Trophoblast cell (in vitro differentiated cells and primary cell): ENCODE results near the gene MAGI2.

Experiments used
- DNase-seq, 2 donors: peaks; one replicate each; pipeline ENCODE4 v3.0.0-alpha.2; 2016
- H2AFZ ChIP-seq: 2 replicates; pipeline ENCODE4 v1.6.1; 2013; ENCODE audit warnings: low read length, moderate library complexity, mild to moderate bottlenecking; ENCODE audit not compliant: insufficient read depth, poor library complexity
- H2AK5ac ChIP-seq: 2 replicates; pipeline ENCODE4 v1.6.1; 2013; ENCODE audit warnings: mild to moderate bottlenecking, low read length
- H2BK120ac ChIP-seq: 2 replicates; pipeline ENCODE4 v1.6.1; 2013; ENCODE audit warnings: low read length, mild to moderate bottlenecking, moderate library complexity; ENCODE audit not compliant: insufficient read depth, poor library complexity
- H2BK12ac ChIP-seq: 2 replicates; pipeline ENCODE4 v1.6.1; 2013; ENCODE audit warnings: mild to moderate bottlenecking, low read length, moderate library complexity
- H2BK5ac ChIP-seq: 2 replicates; pipeline ENCODE4 v1.6.1; 2013; ENCODE audit warnings: low read length, low read depth, moderate library complexity, mild to moderate bottlenecking; ENCODE audit not compliant: poor library complexity
- H3K14ac ChIP-seq: 2 replicates; pipeline ENCODE4 v1.6.1; 2013; ENCODE audit warnings: mild to moderate bottlenecking, low read length
- H3K18ac ChIP-seq: 2 replicates; pipeline ENCODE4 v1.6.1; 2013; ENCODE audit warnings: mild to moderate bottlenecking, low read length
- H3K23ac ChIP-seq: 2 replicates; pipeline ENCODE4 v1.6.1; 2013; ENCODE audit warnings: low read length
- H3K27ac ChIP-seq: 2 replicates; pipeline ENCODE4 v1.5.1; 2013; ENCODE audit warnings: low read depth, mild to moderate bottlenecking, inconsistent platforms, low read length, moderate library complexity
- H3K27me3 ChIP-seq: 2 replicates; pipeline ENCODE4 v1.6.1; 2013; ENCODE audit warnings: inconsistent platforms, mild to moderate bottlenecking, low read length, moderate library complexity; ENCODE audit not compliant: insufficient read depth
- H3K36me3 ChIP-seq, 2 experiments: 1 replicate in 1 of 2; 2 replicates in 1 of 2; pipeline ENCODE4 v1.6.1; 2013; ENCODE audit warnings: low read length in 2 of 2, mild to moderate bottlenecking in 2 of 2, moderate library complexity in 1 of 2; ENCODE audit not compliant: insufficient read depth in 2 of 2, control insufficient read depth in 1 of 2
- H3K4ac ChIP-seq: 2 replicates; pipeline ENCODE4 v1.6.1; 2013; ENCODE audit warnings: low read depth, mild to moderate bottlenecking, low read length, moderate library complexity
- H3K4me1 ChIP-seq, 2 experiments: 1 replicate in 1 of 2; 2 replicates in 1 of 2; pipeline ENCODE4 v1.6.1; 2013; ENCODE audit warnings: low read length in 2 of 2, mild to moderate bottlenecking in 2 of 2, moderate library complexity in 1 of 2; ENCODE audit not compliant: insufficient read depth in 2 of 2, control insufficient read depth in 1 of 2
- H3K4me2 ChIP-seq: 2 replicates; pipeline ENCODE4 v1.6.1; 2013; ENCODE audit warnings: inconsistent platforms, mild to moderate bottlenecking, low read length, moderate library complexity
- H3K4me3 ChIP-seq: 2 replicates; pipeline ENCODE4 v1.5.1; 2013; ENCODE audit warnings: mild to moderate bottlenecking, low read depth, low read length, inconsistent platforms
- H3K79me1 ChIP-seq: one replicate; pipeline ENCODE4 v1.6.1; 2013; ENCODE audit warnings: low read length
- H3K79me2 ChIP-seq: 2 replicates; pipeline ENCODE4 v1.6.1; 2013; ENCODE audit warnings: low read length, mild to moderate bottlenecking; ENCODE audit not compliant: control insufficient read depth, insufficient read depth, poor library complexity
- H3K9ac ChIP-seq: 2 replicates; pipeline ENCODE4 v1.6.1; 2013; ENCODE audit warnings: mild to moderate bottlenecking, low read length
- H3K9me3 ChIP-seq: 2 replicates; pipeline ENCODE4 v1.6.1; 2013; ENCODE audit warnings: low read depth, mild to moderate bottlenecking, control low read depth, inconsistent platforms, low read length; ENCODE audit not compliant: insufficient read depth
- H4K12ac ChIP-seq: 2 replicates; pipeline ENCODE4 v1.6.1; 2013; ENCODE audit warnings: low read depth, mild to moderate bottlenecking, low read length, moderate library complexity
- H4K8ac ChIP-seq: 2 replicates; pipeline ENCODE4 v1.6.1; 2013; ENCODE audit warnings: low read depth, mild to moderate bottlenecking, low read length, moderate library complexity
- H4K91ac ChIP-seq: one replicate; pipeline ENCODE4 v1.6.1; 2013; ENCODE audit warnings: low read depth, mild to moderate bottlenecking, low read length, moderate library complexity
- WGBS: extraction: QIAGEN DNeasy Blood & Tissue Kit; methylation state at CpG from one replicate; pipeline ENCODE4 v1.1.7; 2013; ENCODE audit warnings: missing lambda C conversion rate; ENCODE audit not compliant: insufficient read length, insufficient coverage; ENCODE audit errors: extremely low coverage; 5-methylcytosine and 5-hydroxymethylcytosine counted together

Gene MAGI2

GRCh38 chr7:78265071-78265470 is 1188.4 kb downstream of the MAGI2 start:
- H3K27ac ChIP-seq, result no peak overlapping the region
- WGBS, result no CpG with 5 or more reads among the region's 2 CpGs
- no peak overlapping the region for H3K14ac ChIP-seq
- H3K4me3 ChIP-seq, result no peak overlapping the region
- H3K9ac ChIP-seq, result no peak overlapping the region
- H3K79me2 ChIP-seq, result no peaks in the 10 kb centered on the region
- H3K79me1 ChIP-seq, result no peaks in the 10 kb centered on the region
- no peak overlapping the region for H3K4ac ChIP-seq
- no peak overlapping the region for H3K23ac ChIP-seq
- H4K8ac ChIP-seq, result no peak overlapping the region
- H3K4me1 ChIP-seq, result no peaks in the 10 kb centered on the region
- H4K12ac ChIP-seq, result no peak overlapping the region
- H2BK120ac ChIP-seq, result no peak overlapping the region
- DNase-seq, result no peak
- H2BK5ac ChIP-seq, result no peak overlapping the region
- no peak overlapping the region for H2AK5ac ChIP-seq
- H3K36me3 ChIP-seq, result no peaks in the 10 kb centered on the region
- H3K9me3 ChIP-seq, result no peaks in the 10 kb centered on the region
- no peak overlapping the region for H4K91ac ChIP-seq
- H2AFZ ChIP-seq, result no peak overlapping the region
- H3K27me3 ChIP-seq, result no peaks in the 10 kb centered on the region
- no peak overlapping the region for H3K4me2 ChIP-seq
- no peak overlapping the region for H2BK12ac ChIP-seq
- H3K18ac ChIP-seq, result no peak overlapping the region

DNA sequence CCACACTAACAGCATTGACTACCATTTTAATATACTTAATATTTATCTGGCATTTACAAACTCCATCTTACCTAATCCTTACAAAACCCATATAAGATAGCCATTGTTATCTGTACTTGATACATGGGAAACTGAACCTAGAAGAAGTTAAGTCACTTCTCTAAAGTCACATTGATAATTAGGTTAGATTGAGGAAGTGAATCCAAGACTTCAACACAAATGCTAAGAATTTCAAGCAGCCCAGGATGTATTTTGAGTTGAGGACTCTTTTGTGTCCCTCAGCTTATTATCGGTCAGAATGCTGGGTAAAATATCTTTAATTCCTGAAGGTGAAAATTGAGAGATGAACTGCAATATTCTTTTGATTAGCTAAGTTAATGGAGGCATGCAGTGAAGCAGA is 1189.4 kb downstream of the MAGI2 start:
- H3K79me2 ChIP-seq, result no peaks in the 10 kb centered on the region
- H3K4ac ChIP-seq, result no peak overlapping the region
- H2BK120ac ChIP-seq, result no peak overlapping the region
- H3K23ac ChIP-seq, result no peak overlapping the region
- no peak overlapping the region for H4K12ac ChIP-seq
- no peak overlapping the region for H2BK5ac ChIP-seq
- no peak overlapping the region for H4K8ac ChIP-seq
- H2BK12ac ChIP-seq, result no peak overlapping the region
- no peaks in the 10 kb centered on the region for H3K27me3 ChIP-seq
- H2AK5ac ChIP-seq, result no peak overlapping the region
- DNase-seq, result no peak
- WGBS, result no CpG with 5 or more reads among the region's 1 CpG
- no peak overlapping the region for H3K18ac ChIP-seq
- H3K27ac ChIP-seq, result no peak overlapping the region
- H3K79me1 ChIP-seq, result no peaks in the 10 kb centered on the region
- no peak overlapping the region for H3K9ac ChIP-seq
- no peaks in the 10 kb centered on the region for H3K4me1 ChIP-seq
- H3K4me2 ChIP-seq, result no peak overlapping the region
- no peak overlapping the region for H3K4me3 ChIP-seq
- H2AFZ ChIP-seq, result no peak overlapping the region
- H3K9me3 ChIP-seq, result no peaks in the 10 kb centered on the region
- H3K14ac ChIP-seq, result no peak overlapping the region
- no peaks in the 10 kb centered on the region for H3K36me3 ChIP-seq
- no peak overlapping the region for H4K91ac ChIP-seq

DNA sequence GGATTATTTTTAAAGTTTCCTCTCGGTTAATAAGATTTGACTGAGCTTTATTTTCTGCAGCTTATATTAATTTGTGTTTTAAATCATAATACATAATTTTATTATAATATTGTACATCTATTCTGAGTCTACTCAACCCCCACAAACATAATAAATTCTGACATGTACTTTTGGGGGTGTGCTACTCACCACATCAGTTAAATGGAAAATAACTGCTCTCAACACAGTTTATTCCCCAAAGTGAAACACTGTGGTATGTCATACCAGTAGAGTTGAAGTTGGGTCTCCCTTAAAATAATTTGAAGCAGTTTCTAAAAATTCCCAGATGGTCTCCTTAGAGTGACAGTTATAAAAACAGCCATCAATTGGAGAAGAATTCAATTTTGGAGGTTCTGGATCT is 1191.7 kb downstream of the MAGI2 start:
- no peak overlapping the region for H3K14ac ChIP-seq
- H2AFZ ChIP-seq, result no peak overlapping the region
- no peak overlapping the region for H4K12ac ChIP-seq
- no peak overlapping the region for H3K4me2 ChIP-seq
- no peak overlapping the region for H3K23ac ChIP-seq
- WGBS, result no CpG with 5 or more reads among the region's 1 CpG
- DNase-seq, result no peak
- no peak overlapping the region for H2BK5ac ChIP-seq
- H4K8ac ChIP-seq, result no peak overlapping the region
- H3K18ac ChIP-seq, result no peak overlapping the region
- no peak overlapping the region for H2AK5ac ChIP-seq
- H3K27ac ChIP-seq, result no peak overlapping the region
- no peaks in the 10 kb centered on the region for H3K4me1 ChIP-seq
- H3K27me3 ChIP-seq, result no peaks in the 10 kb centered on the region
- H3K4me3 ChIP-seq, result no peak overlapping the region
- no peaks in the 10 kb centered on the region for H3K79me1 ChIP-seq
- H3K36me3 ChIP-seq, result no peaks in the 10 kb centered on the region
- H2BK120ac ChIP-seq, result no peak overlapping the region
- H4K91ac ChIP-seq, result no peak overlapping the region
- no peak overlapping the region for H2BK12ac ChIP-seq
- no peaks in the 10 kb centered on the region for H3K9me3 ChIP-seq
- no peak overlapping the region for H3K9ac ChIP-seq
- no peak overlapping the region for H3K4ac ChIP-seq
- no peaks in the 10 kb centered on the region for H3K79me2 ChIP-seq

DNA sequence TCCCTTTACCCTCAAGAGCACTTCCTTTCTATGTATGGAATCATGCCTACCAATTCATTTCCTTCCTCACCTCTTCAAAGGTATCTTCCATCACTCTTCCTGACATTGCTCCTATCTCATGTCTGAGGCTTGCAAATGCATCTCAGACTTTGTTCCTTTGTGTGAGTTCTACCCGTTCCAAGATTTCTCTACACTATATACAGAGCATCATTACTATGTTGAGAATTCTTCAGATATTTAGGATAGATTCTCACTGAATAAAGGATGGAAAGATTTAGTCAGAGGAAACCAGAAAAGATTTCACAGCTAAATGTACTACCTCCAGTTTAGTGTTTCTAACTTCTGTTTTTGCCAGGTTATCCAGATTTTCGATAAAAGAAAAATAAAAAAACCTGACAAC is 1192.2 kb downstream of the MAGI2 start:
- no peak overlapping the region for H3K18ac ChIP-seq
- no peak overlapping the region for H3K4ac ChIP-seq
- no peaks in the 10 kb centered on the region for H3K79me2 ChIP-seq
- no peak overlapping the region for H3K27ac ChIP-seq
- H3K9ac ChIP-seq, result no peak overlapping the region
- H3K23ac ChIP-seq, result no peak overlapping the region
- H4K8ac ChIP-seq, result no peak overlapping the region
- H3K4me3 ChIP-seq, result no peak overlapping the region
- no peak overlapping the region for H2BK5ac ChIP-seq
- DNase-seq, result no peak
- no peak overlapping the region for H2BK120ac ChIP-seq
- H3K9me3 ChIP-seq, result no peaks in the 10 kb centered on the region
- H3K4me1 ChIP-seq, result no peaks in the 10 kb centered on the region
- no peaks in the 10 kb centered on the region for H3K36me3 ChIP-seq
- H3K14ac ChIP-seq, result no peak overlapping the region
- H2AK5ac ChIP-seq, result no peak overlapping the region
- H2AFZ ChIP-seq, result no peak overlapping the region
- no peak overlapping the region for H2BK12ac ChIP-seq
- H3K79me1 ChIP-seq, result no peaks in the 10 kb centered on the region
- WGBS, result no CpG with 5 or more reads among the region's 2 CpGs
- no peak overlapping the region for H4K91ac ChIP-seq
- H3K4me2 ChIP-seq, result no peak overlapping the region
- no peak overlapping the region for H4K12ac ChIP-seq
- H3K27me3 ChIP-seq, result no peaks in the 10 kb centered on the region
